ENCODE measurements around the gene ZNF391. TPM values are rescaled to one million over a fixed set of nuclear protein-coding genes. Genes with fewer than 3 reads are reported as not detected.

The ZNF391 gene
- 1 to 10 TPM in 2 of 4 donors, under 1 TPM in 2; 0.53 to 1.3 (median 0.97) TPM for total RNA-seq

DNA sequence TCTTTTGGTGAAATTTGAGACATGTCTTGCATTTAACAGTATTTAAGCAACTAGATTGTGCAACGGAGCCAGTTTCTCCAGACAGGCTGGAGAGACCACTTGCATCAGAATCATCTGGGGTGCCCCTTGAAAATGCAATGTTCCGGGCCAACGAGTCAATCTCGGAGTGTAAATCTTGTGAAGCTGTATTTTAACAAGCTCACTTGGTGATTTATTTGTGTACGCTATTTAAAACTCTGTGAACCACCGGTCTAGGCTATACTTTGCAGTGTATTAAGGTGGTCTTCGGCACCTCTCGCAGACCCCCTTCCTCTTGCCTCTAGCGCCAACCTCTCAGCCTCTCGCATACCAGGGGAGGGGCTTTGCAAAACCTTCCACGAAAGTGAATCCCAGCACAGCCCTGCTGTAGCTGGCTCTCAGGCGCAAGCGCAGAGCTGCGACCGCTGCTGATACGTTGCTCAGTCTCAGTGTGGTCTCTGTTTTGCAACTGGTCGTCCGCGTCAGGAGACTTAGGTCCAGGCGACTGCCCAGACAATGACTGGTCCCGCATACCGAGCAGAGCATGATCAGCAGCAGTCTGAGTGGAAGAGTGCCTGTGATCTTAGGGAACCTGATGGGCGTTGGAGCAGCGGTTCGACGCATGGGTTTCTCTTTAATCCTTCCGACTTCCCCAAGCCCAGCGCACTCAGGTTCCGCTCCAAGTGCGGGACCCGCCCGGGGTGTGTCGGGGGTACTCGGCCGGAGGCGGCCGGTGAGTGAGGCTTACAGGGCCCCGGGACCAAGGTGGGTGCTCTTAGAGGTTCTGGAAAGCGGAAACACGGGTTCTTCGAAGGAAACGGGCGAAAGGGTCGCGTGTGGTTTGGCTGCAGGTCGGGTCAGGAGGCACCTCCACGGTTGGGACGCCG lies at the start of gene ZNF391:
TSS of gene ZNF391 (plus strand) at position 467 of the 905 bp plus-strand sequence. CDS start 11,612 bp downstream, outside the sequence.
- peak in 1 of 4 donors; percentile 32 for TF ChIP-seq POLR2A (IDR thresholded peaks at IDR 0.05)
- TF ChIP-seq, protein P1, sequence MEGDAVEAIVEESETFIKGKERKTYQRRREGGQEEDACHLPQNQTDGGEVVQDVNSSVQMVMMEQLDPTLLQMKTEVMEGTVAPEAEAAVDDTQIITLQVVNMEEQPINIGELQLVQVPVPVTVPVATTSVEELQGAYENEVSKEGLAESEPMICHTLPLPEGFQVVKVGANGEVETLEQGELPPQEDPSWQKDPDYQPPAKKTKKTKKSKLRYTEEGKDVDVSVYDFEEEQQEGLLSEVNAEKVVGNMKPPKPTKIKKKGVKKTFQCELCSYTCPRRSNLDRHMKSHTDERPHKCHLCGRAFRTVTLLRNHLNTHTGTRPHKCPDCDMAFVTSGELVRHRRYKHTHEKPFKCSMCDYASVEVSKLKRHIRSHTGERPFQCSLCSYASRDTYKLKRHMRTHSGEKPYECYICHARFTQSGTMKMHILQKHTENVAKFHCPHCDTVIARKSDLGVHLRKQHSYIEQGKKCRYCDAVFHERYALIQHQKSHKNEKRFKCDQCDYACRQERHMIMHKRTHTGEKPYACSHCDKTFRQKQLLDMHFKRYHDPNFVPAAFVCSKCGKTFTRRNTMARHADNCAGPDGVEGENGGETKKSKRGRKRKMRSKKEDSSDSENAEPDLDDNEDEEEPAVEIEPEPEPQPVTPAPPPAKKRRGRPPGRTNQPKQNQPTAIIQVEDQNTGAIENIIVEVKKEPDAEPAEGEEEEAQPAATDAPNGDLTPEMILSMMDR (IDR thresholded peaks at IDR 0.05): no peak
- H3K4me1 ChIP-seq: peaks cover 0 to 19% (median 9%) of the 10 kb centered on the region in 3 donors
- H3K27me3 ChIP-seq: peaks cover 0 to 3% (median 0%) of the 10 kb centered on the region in 4 donors
- intact Hi-C loops (cut with DNase I): loop anchor here (2.0 kb wide), 1 partner anchor 14 kb away; no protein-coding TSS in a partner anchor
- H3K36me3 ChIP-seq: no peaks in the 10 kb centered on the region
- H3K27ac ChIP-seq: peak within 1 kb of the TSS; percentile 64 to 84 (median 74)
- WGBS, 2 donors: 0 to 1% methylated on average over 9 to 28 of the region's 49 CpGs
- peaks cover 0 to under 1% (median 0%) of the 10 kb centered on the region in 3 donors for H3K9me3 ChIP-seq
- DNase-seq: no peak
- peak within 1 kb of the TSS; percentile 54 to 77 (median 68) for H3K4me3 ChIP-seq

DNA sequence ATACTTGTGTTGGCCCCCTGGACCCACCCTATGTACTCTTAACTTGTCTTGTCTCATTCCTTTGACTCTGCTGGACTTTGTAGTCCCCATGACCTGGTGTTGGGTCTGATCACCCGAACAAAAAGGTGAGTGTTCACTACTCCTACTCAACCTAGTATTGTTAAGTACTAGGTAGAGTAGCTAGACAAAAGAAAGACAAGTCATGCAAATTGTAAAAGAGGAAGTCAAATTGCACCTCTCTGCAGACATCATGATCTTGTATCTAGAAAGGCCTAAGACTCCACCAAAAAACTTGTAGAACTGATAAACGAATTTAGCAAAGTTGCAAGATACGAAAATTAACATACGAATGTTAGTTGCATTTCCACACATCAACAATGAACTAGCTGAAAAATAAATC lies 35.7 kb upstream of the ZNF391 start:
- Histone ChIP-seq H3K4me1 (no peaks in the 10 kb centered on the region), H3K4me3 (no peak overlapping the region), H3K27ac (no peak overlapping the region), H3K27me3 (no peaks in the 10 kb centered on the region), H3K9me3 (peaks cover 0 to 31% (median 8%) of the 10 kb centered on the region in 3 donors), H3K36me3 (no peaks in the 10 kb centered on the region)
- intact Hi-C loops (cut with DNase I): no loop called here
- 71 to 91% methylated on average over 3 to 4 of the region's 4 CpGs for WGBS, 2 donors
- no peak for DNase-seq
- TF ChIP-seq POLR2A (IDR thresholded peaks at IDR 0.05): no peak
- TF ChIP-seq, protein P1 (IDR thresholded peaks at IDR 0.05): no peak

DNA sequence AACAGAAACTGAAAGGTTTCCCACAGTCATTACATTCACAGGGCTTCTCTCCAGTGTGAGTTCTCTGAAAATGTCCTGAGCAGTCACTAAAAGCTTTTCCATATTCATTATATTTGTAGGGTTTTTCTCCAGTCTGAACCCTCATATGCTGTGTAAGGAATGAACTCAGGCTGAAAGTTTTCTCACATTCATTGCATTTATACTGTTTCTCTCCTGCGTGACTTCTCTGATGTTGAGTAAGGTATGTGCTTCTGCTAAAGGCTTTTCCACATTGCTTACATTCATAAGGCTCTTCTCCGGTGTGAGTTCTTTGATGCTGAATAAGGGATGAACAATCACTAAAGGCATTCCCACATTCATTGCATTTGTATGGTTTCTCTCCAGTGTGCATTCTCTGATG lies 29.8 kb upstream of the ZNF391 start:
- WGBS, 2 donors: 69 to 71% methylated on average over 2 of the region's 2 CpGs
- Histone ChIP-seq H3K27me3 (no peaks in the 10 kb centered on the region), H3K4me1 (no peaks in the 10 kb centered on the region), H3K27ac (no peak overlapping the region), H3K9me3 (peaks cover 0 to 65% (median 32%) of the 10 kb centered on the region in 3 donors), H3K36me3 (peaks cover 0 to 52% (median 0%) of the 10 kb centered on the region in 3 donors), H3K4me3 (no peak overlapping the region)
- TF ChIP-seq, protein P1 (IDR thresholded peaks at IDR 0.05): no peak
- no peak for TF ChIP-seq POLR2A (IDR thresholded peaks at IDR 0.05)
- no peak for DNase-seq
- intact Hi-C loops (cut with DNase I): no loop called here

DNA sequence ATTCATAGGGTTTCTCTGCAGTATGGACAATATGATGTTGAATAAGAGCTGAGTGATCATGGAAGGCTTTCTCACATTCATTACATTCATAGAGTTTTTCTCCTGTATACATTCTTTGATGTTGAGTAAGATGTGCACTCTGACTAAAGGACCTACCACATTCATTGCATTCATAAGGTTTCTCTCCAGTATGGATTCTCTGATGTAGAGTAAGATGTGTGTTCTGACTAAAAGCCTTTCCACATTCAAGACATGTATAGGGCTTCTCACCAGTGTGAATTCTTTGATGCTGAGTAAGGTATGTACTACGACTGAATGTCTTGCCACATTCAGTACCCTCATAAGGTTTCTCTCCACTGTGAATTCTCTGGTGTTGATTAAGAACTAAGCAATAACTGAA lies 29.3 kb upstream of the ZNF391 start:
- no peak for DNase-seq
- peaks cover 0 to 63% (median 32%) of the 10 kb centered on the region in 3 donors for H3K9me3 ChIP-seq

More for the DNA sequence above, 29.3 kb upstream of the ZNF391 start:
- no peak overlapping the region for H3K27ac ChIP-seq
- WGBS, 2 donors: 80 to 87% methylated on average over 1 of the region's 1 CpG
- H3K27me3 ChIP-seq: no peaks in the 10 kb centered on the region
- intact Hi-C loops (cut with DNase I): no loop called here
- no peak overlapping the region for H3K4me3 ChIP-seq
- H3K4me1 ChIP-seq: no peaks in the 10 kb centered on the region
- H3K36me3 ChIP-seq: peaks cover 0 to 56% (median 0%) of the 10 kb centered on the region in 3 donors
- TF ChIP-seq POLR2A (IDR thresholded peaks at IDR 0.05): no peak
- TF ChIP-seq, protein P1 (IDR thresholded peaks at IDR 0.05): no peak

Measured in esophagus squamous epithelium (tissue), 5 donors.